22Rv1 (cell line): ENCODE results near the gene LGR6.

ENCODE experiments used
- CTCF ChIP-seq: fragments of 450-650 bp; IDR thresholded peaks from 2 replicates; pipeline ENCODE4 v1.5.1; 2017; ENCODE audit warnings: mild to moderate bottlenecking
- ZFX ChIP-seq: fragments of 450-650 bp; IDR thresholded peaks from 2 replicates; pipeline ENCODE4 v1.6.1; 2017; ENCODE audit warnings: antibody characterized with exemption, borderline replicate concordance

- TF ChIP-seq CTCF, result no peak
- TF ChIP-seq ZFX, result no peak
These were observed at the start of gene LGR6 for GRCh38 chr1:202193614-202194327.
